Measurements from ENCODE around the gene CCNT2.

Gene CCNT2

GRCh38 chr2:134980639-134981038 is 62.0 kb downstream of the CCNT2 start:
- no peaks in the 10 kb centered on the region for H3K9me3 ChIP-seq (ENCODE audit: control insufficient read depth, low read depth, low read length)
- H3K27me3 ChIP-seq (ENCODE audit: control insufficient read depth, insufficient read depth, low read length): no peaks in the 10 kb centered on the region
- H3K27ac ChIP-seq (ENCODE audit: low read length): no peak overlapping the region
- H3K4me1 ChIP-seq (ENCODE audit: control insufficient read depth, low read depth, low read length): no peaks in the 10 kb centered on the region
- H3K4me3 ChIP-seq (ENCODE audit: low read length): no peak overlapping the region
- H3K9ac ChIP-seq (ENCODE audit: low read length): no peak overlapping the region
- no peaks in the 10 kb centered on the region for H3K36me3 ChIP-seq (ENCODE audit: control insufficient read depth, low read depth, low read length)

DNA sequence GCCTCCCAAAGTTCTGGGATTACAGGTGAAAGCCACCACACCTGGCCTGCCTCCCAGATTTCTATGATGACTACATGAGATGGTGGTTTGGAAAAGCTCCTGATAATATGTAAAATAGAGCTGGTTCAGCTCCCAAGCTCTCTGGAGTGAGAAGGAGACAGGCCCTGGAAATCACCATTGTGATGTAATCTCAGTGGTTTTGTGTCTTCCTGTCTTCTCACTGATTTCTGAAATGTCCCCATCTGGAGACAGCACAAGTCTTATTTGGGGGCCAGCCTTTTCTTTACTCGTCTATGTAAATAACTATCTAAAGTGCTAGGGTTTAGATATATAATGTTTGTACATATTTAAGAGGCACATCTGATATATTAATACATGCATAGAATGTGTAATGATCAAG is 64.0 kb downstream of the CCNT2 start:
- no peak overlapping the region for H3K9ac ChIP-seq (ENCODE audit: low read length)
- no peak overlapping the region for H3K27ac ChIP-seq (ENCODE audit: low read length)
- H3K9me3 ChIP-seq (ENCODE audit: control insufficient read depth, low read depth, low read length): no peaks in the 10 kb centered on the region
- no peak overlapping the region for H3K4me3 ChIP-seq (ENCODE audit: low read length)
- H3K27me3 ChIP-seq (ENCODE audit: control insufficient read depth, insufficient read depth, low read length): no peaks in the 10 kb centered on the region
- no peaks in the 10 kb centered on the region for H3K36me3 ChIP-seq (ENCODE audit: control insufficient read depth, low read depth, low read length)
- no peaks in the 10 kb centered on the region for H3K4me1 ChIP-seq (ENCODE audit: control insufficient read depth, low read depth, low read length)

- Histone ChIP-seq H3K27me3 (ENCODE audit: control insufficient read depth, insufficient read depth, low read length) (no peaks in the 10 kb centered on the region), H3K36me3 (ENCODE audit: control insufficient read depth, low read depth, low read length) (no peaks in the 10 kb centered on the region), H3K4me1 (ENCODE audit: control insufficient read depth, low read depth, low read length) (no peaks in the 10 kb centered on the region), H3K9ac (ENCODE audit: low read length) (no peak overlapping the region), H3K27ac (ENCODE audit: low read length) (no peak overlapping the region), H3K9me3 (ENCODE audit: control insufficient read depth, low read depth, low read length) (no peaks in the 10 kb centered on the region), H3K4me3 (ENCODE audit: low read length) (no peak overlapping the region)
Observed at GRCh38 chr2:134985061-134985460, 66.4 kb downstream of the CCNT2 start.

DNA sequence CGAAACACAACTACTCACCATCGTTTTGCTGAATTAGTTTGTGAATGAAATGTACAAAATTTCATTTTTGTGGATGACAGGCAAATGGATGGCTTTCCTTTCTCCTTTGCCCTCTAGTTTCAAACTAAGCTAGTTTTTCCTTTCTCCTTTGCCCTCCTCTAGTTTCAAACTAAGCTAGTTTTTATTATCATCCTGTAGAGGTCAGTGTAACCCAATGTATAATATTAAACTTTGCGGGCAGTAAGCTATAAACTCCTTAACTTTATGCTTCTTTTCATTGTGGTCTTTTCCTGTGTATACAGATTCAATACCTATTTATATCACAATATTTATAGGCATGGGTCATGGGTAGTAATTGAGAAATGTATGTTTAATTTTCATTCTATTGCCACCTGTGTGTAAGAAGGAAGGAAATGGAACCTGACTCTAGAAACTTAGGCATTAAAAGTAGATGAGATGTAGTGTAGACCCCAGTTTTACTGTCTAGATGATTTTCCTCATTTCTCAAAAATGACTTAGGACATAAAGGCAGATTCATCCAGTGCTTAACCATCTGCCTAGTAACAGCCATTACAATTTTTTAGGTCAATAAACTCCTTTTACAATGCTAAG is 70.5 kb downstream of the CCNT2 start:
- no peak overlapping the region for H3K4me3 ChIP-seq (ENCODE audit: low read length)
- no peaks in the 10 kb centered on the region for H3K9me3 ChIP-seq (ENCODE audit: control insufficient read depth, low read depth, low read length)
- no peak overlapping the region for H3K9ac ChIP-seq (ENCODE audit: low read length)
- no peak overlapping the region for H3K27ac ChIP-seq (ENCODE audit: low read length)
- no peaks in the 10 kb centered on the region for H3K4me1 ChIP-seq (ENCODE audit: control insufficient read depth, low read depth, low read length)
- H3K27me3 ChIP-seq (ENCODE audit: control insufficient read depth, insufficient read depth, low read length): no peaks in the 10 kb centered on the region
- H3K36me3 ChIP-seq (ENCODE audit: control insufficient read depth, low read depth, low read length): no peaks in the 10 kb centered on the region

DNA sequence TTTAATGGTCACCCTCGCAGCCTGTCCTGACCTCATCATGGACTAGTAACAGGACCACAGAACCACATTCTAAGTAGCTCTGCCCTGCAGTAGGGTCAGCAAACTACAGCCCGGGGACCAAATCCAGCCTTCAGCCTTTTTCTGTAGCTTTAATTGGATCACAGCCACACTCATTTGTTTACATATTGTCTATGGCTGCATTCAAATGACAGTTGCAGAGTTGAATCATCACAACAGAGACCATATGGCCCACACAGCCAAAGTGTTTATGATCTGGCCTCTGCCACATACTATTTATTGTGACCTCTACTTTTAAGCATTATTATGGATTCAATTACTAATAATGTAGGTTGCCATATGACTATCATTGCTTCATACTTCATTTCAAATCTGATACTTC is 80.9 kb downstream of the CCNT2 start:
- Histone ChIP-seq H3K27ac (ENCODE audit: low read length) (no peak overlapping the region), H3K4me1 (ENCODE audit: control insufficient read depth, low read depth, low read length) (no peaks in the 10 kb centered on the region), H3K27me3 (ENCODE audit: control insufficient read depth, insufficient read depth, low read length) (peaks cover under 1% of the 10 kb centered on the region), H3K9ac (ENCODE audit: low read length) (no peak overlapping the region), H3K36me3 (ENCODE audit: control insufficient read depth, low read depth, low read length) (no peaks in the 10 kb centered on the region), H3K9me3 (ENCODE audit: control insufficient read depth, low read depth, low read length) (no peaks in the 10 kb centered on the region), H3K4me3 (ENCODE audit: low read length) (no peak overlapping the region)

- Histone ChIP-seq H3K36me3 (ENCODE audit: control insufficient read depth, low read depth, low read length) (no peaks in the 10 kb centered on the region), H3K9me3 (ENCODE audit: control insufficient read depth, low read depth, low read length) (no peaks in the 10 kb centered on the region), H3K4me1 (ENCODE audit: control insufficient read depth, low read depth, low read length) (peaks cover 8% of the 10 kb centered on the region), H3K9ac (ENCODE audit: low read length) (no peak overlapping the region), H3K27me3 (ENCODE audit: control insufficient read depth, insufficient read depth, low read length) (peaks cover 5% of the 10 kb centered on the region), H3K27ac (ENCODE audit: low read length) (no peak overlapping the region), H3K4me3 (ENCODE audit: low read length) (no peak overlapping the region)
Observed at GRCh38 chr2:135002836-135003235, 84.2 kb downstream of the CCNT2 start.

- Histone ChIP-seq H3K27me3 (ENCODE audit: control insufficient read depth, insufficient read depth, low read length) (peaks cover 5% of the 10 kb centered on the region), H3K27ac (ENCODE audit: low read length) (no peak overlapping the region), H3K9ac (ENCODE audit: low read length) (no peak overlapping the region), H3K36me3 (ENCODE audit: control insufficient read depth, low read depth, low read length) (no peaks in the 10 kb centered on the region), H3K4me3 (ENCODE audit: low read length) (no peak overlapping the region), H3K4me1 (ENCODE audit: control insufficient read depth, low read depth, low read length) (peaks cover 8% of the 10 kb centered on the region), H3K9me3 (ENCODE audit: control insufficient read depth, low read depth, low read length) (no peaks in the 10 kb centered on the region)
Observed at GRCh38 chr2:135004005-135004746, 85.6 kb downstream of the CCNT2 start.

GRCh38 chr2:135005753-135006152 is 87.1 kb downstream of the CCNT2 start:
- Histone ChIP-seq H3K27me3 (ENCODE audit: control insufficient read depth, insufficient read depth, low read length) (peaks cover 5% of the 10 kb centered on the region), H3K27ac (ENCODE audit: low read length) (no peak overlapping the region), H3K4me1 (ENCODE audit: control insufficient read depth, low read depth, low read length) (peaks cover 8% of the 10 kb centered on the region), H3K4me3 (ENCODE audit: low read length) (no peak overlapping the region), H3K9me3 (ENCODE audit: control insufficient read depth, low read depth, low read length) (no peaks in the 10 kb centered on the region), H3K36me3 (ENCODE audit: control insufficient read depth, low read depth, low read length) (no peaks in the 10 kb centered on the region), H3K9ac (ENCODE audit: low read length) (no peak overlapping the region)

All from iPS-18a (cell line).